ENCODE results near the gene KNL1.
A peak's percentile ranks its signal among the peaks of the same experiment; 100 is the strongest.

The KNL1 gene

GRCh38 chr15:40623361-40623760, 29.3 kb downstream of the KNL1 start:
- H3K4me3 ChIP-seq (ENCODE audit: low read length), result no peak overlapping the region
- no peak for DNase-seq (ENCODE audit: low read depth)
- TF ChIP-seq CTCF (conservative IDR thresholded peaks at IDR 0.05; ENCODE audit: low read length), result no peak

GRCh38 chr15:40630313-40630712, 36.3 kb downstream of the KNL1 start:
- no peak overlapping the region for H3K4me3 ChIP-seq (ENCODE audit: low read length)
- DNase-seq (ENCODE audit: low read depth), result no peak
- TF ChIP-seq CTCF (conservative IDR thresholded peaks at IDR 0.05; ENCODE audit: low read length), result no peak

GRCh38 chr15:40633178-40633577, 39.1 kb downstream of the KNL1 start:
- H3K4me3 ChIP-seq (ENCODE audit: low read length), result no peak overlapping the region
- no peak for TF ChIP-seq CTCF (conservative IDR thresholded peaks at IDR 0.05; ENCODE audit: low read length)
- peak; percentile 44 for DNase-seq (ENCODE audit: low read depth)

GRCh38 chr15:40637221-40637745, 43.2 kb downstream of the KNL1 start:
- no peak overlapping the region for H3K4me3 ChIP-seq (ENCODE audit: low read length)
- peak; percentile 4 for DNase-seq (ENCODE audit: low read depth)
- TF ChIP-seq CTCF (conservative IDR thresholded peaks at IDR 0.05; ENCODE audit: low read length), result no peak

GRCh38 chr15:40639677-40640076, 45.6 kb downstream of the KNL1 start:
- no peak for TF ChIP-seq CTCF (conservative IDR thresholded peaks at IDR 0.05; ENCODE audit: low read length)
- DNase-seq (ENCODE audit: low read depth), result no peak
- no peak overlapping the region for H3K4me3 ChIP-seq (ENCODE audit: low read length)

- DNase-seq (ENCODE audit: low read depth), result no peak
- no peak for TF ChIP-seq CTCF (conservative IDR thresholded peaks at IDR 0.05; ENCODE audit: low read length)
- H3K4me3 ChIP-seq (ENCODE audit: low read length), result no peak overlapping the region
Measured at GRCh38 chr15:40647523-40647922, 53.5 kb downstream of the KNL1 start.

- no peak for DNase-seq (ENCODE audit: low read depth)
- TF ChIP-seq CTCF (conservative IDR thresholded peaks at IDR 0.05; ENCODE audit: low read length), result no peak
Measured at GRCh38 chr15:40650479-40650878, 56.4 kb downstream of the KNL1 start.

More at GRCh38 chr15:40650479-40650878, 56.4 kb downstream of the KNL1 start:
- no peak overlapping the region for H3K4me3 ChIP-seq (ENCODE audit: low read length)
